GM20000 (cell line): ENCODE measurements around the gene MXRA7.
"Not testable (repeated sequence)": the region's sequence is repeated elsewhere in the genome, so short reads cannot be mapped to it uniquely, and the experiment has no call there.

Experiments
- DNase-seq: peaks from one replicate; pipeline ENCODE4 v3.0.0; 2012; ENCODE audit warnings: low spot score
- TF ChIP-seq, protein P1 (sequence below): IDR thresholded peaks from 2 replicates; pipeline ENCODE4 v1.5.1; 2012; ENCODE audit warnings: mild to moderate bottlenecking, control low read depth; ENCODE audit errors: extremely low read depth, missing control alignments

MXRA7 gene

DNA sequence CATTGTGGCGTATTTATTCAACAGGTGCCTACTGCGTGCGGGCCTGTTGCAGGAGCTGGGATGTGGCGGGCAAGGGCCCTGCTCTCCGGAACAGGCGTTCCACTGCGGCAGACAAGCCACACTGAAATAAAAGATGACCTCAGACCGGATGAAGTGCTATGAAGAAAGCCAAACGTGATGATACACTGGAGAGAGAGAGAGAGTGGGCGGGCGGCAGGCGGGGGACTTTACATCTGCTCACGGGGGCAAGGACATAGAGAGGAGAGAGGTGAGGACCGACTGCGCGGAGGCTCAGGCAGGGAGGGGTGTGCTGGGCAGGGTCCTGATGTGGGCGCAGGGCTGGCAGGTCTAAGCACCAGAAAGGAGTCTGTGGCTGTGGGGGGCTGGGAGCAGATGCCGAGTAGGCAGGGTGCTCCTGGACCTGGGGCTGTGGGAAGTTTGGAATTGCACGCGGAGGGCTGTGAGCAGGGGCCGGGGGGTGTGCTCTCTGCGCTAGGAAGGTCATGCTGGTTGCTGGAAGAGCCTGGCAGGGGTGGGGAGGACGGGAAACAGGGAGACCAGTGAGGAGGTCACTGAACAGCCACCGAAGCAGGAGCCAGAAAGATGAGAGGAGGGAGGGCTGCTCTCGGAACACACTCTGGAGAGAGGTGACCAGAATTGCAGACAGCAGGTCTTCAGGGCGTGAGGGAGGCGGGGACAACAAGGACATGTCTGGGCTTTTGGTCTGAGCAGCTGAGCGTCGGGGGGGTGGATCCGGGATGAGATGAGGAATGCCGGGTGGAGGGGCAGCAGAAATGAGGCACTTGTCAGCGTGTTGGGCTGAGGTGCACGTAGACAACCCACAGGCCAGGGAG lies 9.9 kb downstream of the MXRA7 start:
- TF ChIP-seq, protein P1, sequence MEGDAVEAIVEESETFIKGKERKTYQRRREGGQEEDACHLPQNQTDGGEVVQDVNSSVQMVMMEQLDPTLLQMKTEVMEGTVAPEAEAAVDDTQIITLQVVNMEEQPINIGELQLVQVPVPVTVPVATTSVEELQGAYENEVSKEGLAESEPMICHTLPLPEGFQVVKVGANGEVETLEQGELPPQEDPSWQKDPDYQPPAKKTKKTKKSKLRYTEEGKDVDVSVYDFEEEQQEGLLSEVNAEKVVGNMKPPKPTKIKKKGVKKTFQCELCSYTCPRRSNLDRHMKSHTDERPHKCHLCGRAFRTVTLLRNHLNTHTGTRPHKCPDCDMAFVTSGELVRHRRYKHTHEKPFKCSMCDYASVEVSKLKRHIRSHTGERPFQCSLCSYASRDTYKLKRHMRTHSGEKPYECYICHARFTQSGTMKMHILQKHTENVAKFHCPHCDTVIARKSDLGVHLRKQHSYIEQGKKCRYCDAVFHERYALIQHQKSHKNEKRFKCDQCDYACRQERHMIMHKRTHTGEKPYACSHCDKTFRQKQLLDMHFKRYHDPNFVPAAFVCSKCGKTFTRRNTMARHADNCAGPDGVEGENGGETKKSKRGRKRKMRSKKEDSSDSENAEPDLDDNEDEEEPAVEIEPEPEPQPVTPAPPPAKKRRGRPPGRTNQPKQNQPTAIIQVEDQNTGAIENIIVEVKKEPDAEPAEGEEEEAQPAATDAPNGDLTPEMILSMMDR, result no peak
- DNase-seq, result no peak

DNA sequence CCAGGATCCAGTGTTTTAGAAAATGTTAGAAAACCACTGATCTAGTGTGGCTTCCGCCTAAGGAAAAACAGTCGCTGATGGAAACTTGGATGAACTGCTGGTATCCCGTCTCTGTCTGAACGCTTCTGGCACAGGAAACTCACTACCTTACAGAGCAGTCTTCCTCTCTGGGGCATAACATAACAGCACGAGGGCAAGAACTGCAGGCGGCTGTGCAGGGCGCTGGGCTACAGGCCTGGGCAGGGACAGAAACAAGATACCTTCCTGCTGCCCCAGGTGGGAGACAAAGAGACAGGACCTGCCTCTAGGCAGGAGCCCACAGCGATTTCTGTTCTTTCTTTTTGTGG lies 10.5 kb downstream of the MXRA7 start:
- TF ChIP-seq, protein P1, result no peak
- no peak for DNase-seq

DNA sequence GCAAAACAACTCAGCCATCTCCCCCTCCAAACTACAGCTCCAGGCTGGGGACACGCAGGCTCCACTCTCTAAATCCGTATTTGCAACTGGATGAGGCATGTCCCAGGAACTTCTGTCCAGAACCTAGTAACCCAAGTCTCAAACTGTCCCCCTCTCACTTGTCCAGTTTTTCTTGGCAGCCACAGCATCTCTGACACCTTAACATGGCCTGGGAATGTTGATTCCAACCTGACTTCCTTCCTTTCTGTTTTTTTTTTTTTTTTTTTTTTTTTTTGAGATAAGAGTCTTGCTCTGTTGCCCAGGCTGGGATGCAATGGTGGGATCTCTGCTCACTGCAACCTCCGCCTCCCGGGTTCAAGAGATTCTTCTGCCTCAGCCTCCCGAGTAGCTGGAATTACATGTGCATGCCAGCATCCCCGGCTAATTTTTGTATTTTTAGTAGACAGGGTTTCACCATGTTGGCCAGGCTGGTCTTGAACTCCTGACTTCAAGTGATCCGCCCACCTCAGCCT lies 12.2 kb downstream of the MXRA7 start:
- DNase-seq, result not testable (repeated sequence)

DNA sequence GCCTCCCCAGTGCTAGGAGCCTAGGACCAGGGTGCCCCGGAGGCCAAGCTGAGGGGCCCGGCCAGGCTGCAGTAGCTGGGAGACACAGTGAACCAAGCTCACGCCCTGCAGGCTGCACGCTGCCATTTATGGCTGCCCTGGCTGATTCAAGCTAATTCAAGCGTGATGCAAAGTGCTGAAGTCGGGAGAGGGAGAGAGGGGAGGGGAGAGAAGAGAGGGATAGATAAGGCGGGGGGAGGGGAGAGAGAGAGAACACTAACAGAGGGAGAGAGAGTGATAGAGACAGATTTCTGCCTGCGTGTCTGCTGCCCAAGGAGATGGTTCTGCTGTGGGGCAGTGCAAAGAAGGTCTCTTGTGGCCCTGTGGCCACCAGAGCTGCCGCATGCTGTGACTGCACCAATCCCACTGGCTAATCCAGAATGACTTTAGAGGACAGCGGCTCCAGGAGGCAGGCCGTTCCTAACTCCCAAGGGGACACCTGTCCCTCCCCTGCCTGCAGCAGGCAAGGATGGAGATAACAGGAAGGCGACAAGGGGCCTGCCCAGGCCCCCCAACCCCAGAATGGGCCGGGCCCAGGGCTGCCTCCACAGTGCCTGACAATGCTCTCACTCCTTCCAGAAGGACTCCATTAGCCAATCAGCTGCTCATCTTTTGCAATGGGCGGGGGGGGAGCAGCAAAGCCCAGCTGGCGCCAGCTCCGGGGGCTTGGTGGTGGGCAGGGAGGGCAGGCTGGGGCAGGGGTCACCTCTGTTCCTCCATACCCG lies 12.9 kb downstream of the MXRA7 start:
- TF ChIP-seq, protein P1, result no peak
- DNase-seq, result no peak

DNA sequence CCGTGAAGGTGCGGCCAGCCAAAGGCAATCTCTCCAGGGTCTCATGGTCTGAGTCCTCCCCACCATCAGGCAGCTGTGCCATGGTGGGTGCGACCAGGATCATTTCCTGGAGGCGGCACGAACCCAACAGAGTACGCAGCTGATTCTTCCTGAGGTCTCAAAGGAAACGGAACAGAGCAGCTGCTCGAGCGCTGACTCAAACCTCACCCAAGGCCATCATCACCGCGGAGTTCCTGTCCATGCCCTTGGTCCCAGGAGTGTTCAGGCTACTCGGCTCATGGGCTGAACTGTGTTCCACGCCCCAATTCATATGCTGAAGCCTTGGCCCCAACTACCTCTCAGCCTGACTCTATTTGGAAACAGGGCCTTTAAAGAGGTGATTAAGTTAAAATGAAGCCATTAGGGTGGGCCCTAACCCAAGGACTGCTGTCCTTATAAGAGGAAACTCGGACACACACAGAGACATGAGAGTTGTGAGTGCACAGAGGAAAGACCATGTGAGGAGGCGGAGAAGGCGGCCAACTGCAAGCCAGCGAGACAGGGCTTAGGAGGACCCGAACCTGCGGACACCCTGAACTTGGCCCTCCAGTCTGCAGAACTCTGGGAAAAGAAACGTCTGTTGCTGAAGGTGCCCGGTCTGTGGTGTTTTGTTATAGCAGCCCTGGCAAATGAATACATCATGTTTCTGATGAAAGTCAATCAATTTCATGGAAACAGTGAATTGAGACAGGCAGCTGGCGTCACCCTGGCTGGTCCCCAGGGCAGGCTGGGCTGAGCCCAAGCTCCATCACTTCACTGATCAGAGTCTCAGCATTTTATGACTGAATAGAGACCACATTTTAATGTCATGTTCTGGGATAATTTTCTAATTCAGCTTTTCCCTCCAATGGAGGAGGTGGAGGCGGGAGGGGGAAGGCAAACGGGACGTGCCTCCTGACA lies 13.7 kb downstream of the MXRA7 start:
- TF ChIP-seq, protein P1, result no peak
- DNase-seq, result peak; percentile 68

DNA sequence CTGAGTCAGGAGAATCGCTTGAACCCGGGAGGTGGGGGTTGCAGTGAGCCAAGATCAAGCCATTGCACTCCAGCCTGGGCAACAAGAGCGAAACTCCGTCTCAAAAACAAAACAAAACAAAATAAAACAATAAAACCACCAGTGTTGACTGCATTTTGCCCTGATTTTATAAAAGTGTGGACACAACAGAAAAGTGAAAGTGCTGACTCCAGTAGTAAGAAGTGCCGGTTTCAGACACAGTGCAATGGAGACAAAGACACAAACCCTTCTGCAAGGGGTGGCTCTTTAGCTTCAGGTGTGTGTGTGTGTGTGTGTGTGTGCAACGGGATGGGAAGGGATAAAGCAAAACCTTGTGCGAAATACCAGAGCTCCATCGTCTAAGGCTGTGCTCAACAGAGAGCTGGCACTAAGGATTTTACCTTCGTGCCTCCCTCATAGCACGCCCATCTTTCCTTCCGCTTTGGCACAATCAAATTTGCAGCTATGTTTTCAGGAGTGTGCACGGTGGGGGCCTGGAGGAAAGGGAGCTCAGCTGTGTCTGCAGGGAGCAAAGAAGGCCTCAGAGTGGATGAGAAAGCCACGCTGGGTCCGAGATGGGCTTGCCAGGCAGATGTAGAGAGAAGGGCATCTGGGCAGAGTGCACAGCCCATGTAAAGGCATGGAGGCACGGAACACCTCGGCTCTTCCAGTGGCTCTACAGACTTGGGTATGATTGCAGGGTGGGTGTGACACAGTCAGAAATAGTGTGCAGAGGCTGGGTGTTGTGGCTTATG lies 15.5 kb downstream of the MXRA7 start:
- no peak for DNase-seq
- TF ChIP-seq, protein P1, result no peak
